A549 (cell line): ENCODE data around the gene MADD. TPM values are rescaled to one million over a fixed set of nuclear protein-coding genes. Genes with fewer than 3 reads are reported as not detected.

ENCODE experiments used
- ATAC-seq, 2 experiments: fragments of 200-7000 bp in 1 of 2; fragments of >200 bp in 1 of 2; cut with Nextera tagmentation in 1 of 2; cut with Tn5 transposase in 1 of 2; 3 replicates each; pipeline versions ENCODE4 v1.8.0 to v1.9.1; 2018 to 2020; ENCODE audit warnings: mild to moderate bottlenecking in 1 of 2, moderate library complexity in 1 of 2
- CTCF ChIA-PET: fragments of 300-600 bp; sonication (Branson Sonifier 250); formaldehyde crosslinking; extraction: SDS; loops from one replicate; lab custom pipeline; 2021; ENCODE audit warnings: antibody characterized with exemption, inconsistent platforms; lab: Yijun Ruan, JAX
- POLR2A ChIA-PET: fragments of 350-600 bp; formaldehyde crosslinking; extraction: SDS; loops from one replicate; lab custom pipeline; 2021; ENCODE audit warnings: antibody characterized with exemption, inconsistent platforms; lab: Yijun Ruan, JAX
- DNase-seq, 2 experiments: peaks; one replicate each; pipeline versions ENCODE4 v3.0.0 to v3.0.0-alpha.2; 2011 to 2016; ENCODE audit warnings: low read depth in 1 of 2, low spot score in 1 of 2
- FAIRE-seq: peaks from 2 replicates; lab custom pipeline; 2011; peaks lifted over from hg19 to GRCh38; lab: Jason Lieb, UNC
- H3K27ac ChIP-seq, 2 experiments: fragments of >200 bp; sonication (Bioruptor Twin); formaldehyde crosslinking; 3 replicates each; pipeline ENCODE4 v1.5.1; 2016 to 2017
- H3K4me1 ChIP-seq: fragments of >200 bp; sonication (Bioruptor Twin); formaldehyde crosslinking; 3 replicates; pipeline ENCODE4 v1.6.1; 2016
- H3K4me2 ChIP-seq: fragments of >200 bp; sonication (Bioruptor Twin); formaldehyde crosslinking; 3 replicates; pipeline ENCODE4 v1.6.1; 2016
- H3K4me3 ChIP-seq: fragments of >200 bp; sonication (Bioruptor Twin); formaldehyde crosslinking; 3 replicates; pipeline ENCODE4 v1.5.1; 2016
- H3K9me3 ChIP-seq: fragments of >200 bp; sonication (Bioruptor Twin); formaldehyde crosslinking; 3 replicates; pipeline ENCODE4 v1.6.1; 2016
- BCL3 ChIP-seq: fragments of >200 bp; sonication (Bioruptor Twin); formaldehyde crosslinking; IDR thresholded peaks from 3 replicates; pipeline ENCODE4 v1.6.1; 2016
- BHLHE40 ChIP-seq: IDR thresholded peaks from 2 replicates; pipeline ENCODE4 v1.6.1; 2012; ENCODE audit warnings: low read depth, low read length, inconsistent platforms
- CTCF ChIP-seq: fragments of >200 bp; sonication (Bioruptor Twin); formaldehyde crosslinking; IDR thresholded peaks from 3 replicates; pipeline ENCODE4 v1.5.1; 2016
- EHF ChIP-seq: fragments of 250-450 bp; sonication (Bioruptor Pico); IDR thresholded peaks from 2 replicates; pipeline ENCODE4 v1.5.0; 2020; ENCODE audit warnings: mild to moderate bottlenecking
- EP300 ChIP-seq, 2 experiments: fragments of >200 bp; sonication (Bioruptor Twin); formaldehyde crosslinking; IDR thresholded peaks; 2 replicates in 1 of 2; 3 replicates in 1 of 2; pipeline ENCODE4 v1.6.1; 2016 to 2017
- ESRRA ChIP-seq: fragments of 150-350 bp; IDR thresholded peaks from 2 replicates; pipeline ENCODE4 v1.6.1; 2014; ENCODE audit warnings: mild to moderate bottlenecking, low read length, borderline replicate concordance
- FOXS1 ChIP-seq: fragments of 250-450 bp; sonication (Bioruptor Pico); IDR thresholded peaks from 2 replicates; pipeline ENCODE4 v1.5.0; 2020; ENCODE audit warnings: mild to moderate bottlenecking, moderate library complexity
- GATA3 ChIP-seq: IDR thresholded peaks from 2 replicates; pipeline ENCODE4 v1.6.1; 2012; ENCODE audit warnings: borderline replicate concordance
- HEYL ChIP-seq: fragments of 250-450 bp; sonication (Bioruptor Pico); IDR thresholded peaks from 2 replicates; pipeline ENCODE4 v1.8.0; 2021; ENCODE audit warnings: mild to moderate bottlenecking, moderate library complexity
- HOXA7 ChIP-seq: fragments of 250-450 bp; sonication (Bioruptor Pico); IDR thresholded peaks from 2 replicates; pipeline ENCODE4 v1.5.0; 2020; ENCODE audit warnings: mild to moderate bottlenecking, moderate library complexity
- JUN ChIP-seq, 2 experiments: fragments of >200 bp; sonication (Bioruptor Twin); formaldehyde crosslinking; IDR thresholded peaks; 2 replicates in 1 of 2; 3 replicates in 1 of 2; pipeline ENCODE4 v1.6.1; 2016 to 2017
- MAFK ChIP-seq: fragments of 450-650 bp; IDR thresholded peaks from 2 replicates; pipeline ENCODE4 v1.6.1; 2014; ENCODE audit not compliant: partially characterized antibody
- MYC ChIP-seq: IDR thresholded peaks from 2 replicates; pipeline ENCODE4 v1.6.1; 2012; ENCODE audit warnings: mild to moderate bottlenecking, inconsistent platforms, low read length, improper control_type of control experiment, borderline replicate concordance
- NPAS2 ChIP-seq: fragments of 250-450 bp; sonication (Bioruptor Pico); IDR thresholded peaks from 2 replicates; pipeline ENCODE4 v1.8.0; 2022; ENCODE audit warnings: mild to moderate bottlenecking, moderate library complexity, borderline replicate concordance
- NR3C1 ChIP-seq: fragments of >200 bp; sonication (Bioruptor Twin); formaldehyde crosslinking; IDR thresholded peaks from 3 replicates; pipeline ENCODE4 v1.6.1; 2017
- PHF8 ChIP-seq: fragments of 200-600 bp; sonication (generic); IDR thresholded peaks from 2 replicates; pipeline ENCODE4 v1.6.1; 2016; ENCODE audit warnings: low read depth, mild to moderate bottlenecking, antibody characterized with exemption, moderate library complexity, borderline replicate concordance
- POLR2AphosphoS2 ChIP-seq: conservative IDR thresholded peaks from 2 replicates; pipeline ENCODE4 v1.6.1; 2012; ENCODE audit warnings: low read length, improper control_type of control experiment, inconsistent platforms
- RCOR1 ChIP-seq: fragments of 150-350 bp; IDR thresholded peaks from 2 replicates; pipeline ENCODE4 v1.6.1; 2014; ENCODE audit warnings: antibody characterized with exemption, low read length, low read depth
- RNF2 ChIP-seq: fragments of 200-600 bp; sonication (generic); IDR thresholded peaks from 2 replicates; pipeline ENCODE4 v1.6.1; 2016; ENCODE audit warnings: low read depth, mild to moderate bottlenecking, antibody characterized with exemption, moderate library complexity, borderline replicate concordance
- ZNF302 ChIP-seq: fragments of 250-450 bp; sonication (Bioruptor Pico); IDR thresholded peaks from 2 replicates; pipeline ENCODE4 v1.9.0; 2021; ENCODE audit warnings: inconsistent platforms, mild to moderate bottlenecking, moderate library complexity
- ZSCAN20 ChIP-seq: fragments of 250-450 bp; sonication (Bioruptor Pico); IDR thresholded peaks from 2 replicates; pipeline ENCODE4 v1.8.0; 2022; ENCODE audit warnings: mild to moderate bottlenecking, moderate library complexity
- WGBS: methylation state at CpG from one replicate; pipeline ENCODE4 v1.1.6; 2017; ENCODE audit errors: missing lambda C conversion rate; 5-methylcytosine and 5-hydroxymethylcytosine counted together
- polyA plus RNA-seq, 4 experiments: library from polyadenylated mRNA; depleted of rRNA in 3 of 4; stranded (reverse); fragments of >200 nt; fragmentation: RNase III in 1 of 4; extraction: RNeasy Plus Mini Kit Qiagen cat#74134 plus additional on column Dnase treatment in 1 of 4; gene quantifications; 2 replicates in 3 of 4; 3 replicates in 1 of 4; pipeline ENCODE4 v1.2.3, GENCODE V29; 2011 to 2017

The MADD gene
- polyA plus RNA-seq, 2 of the 4 experiments (the other 2 are of a cell fraction), result 16.7 to 25.2 TPM

GRCh38 chr11:47318166-47318565 lies 48.2 kb downstream of the MADD start:
- no peak overlapping the region for H3K4me2 ChIP-seq
- TF ChIP-seq PHF8, result no peak
- TF ChIP-seq CTCF, result no peak
- TF ChIP-seq FOXS1, result no peak
- TF ChIP-seq EP300 (IDR thresholded peaks at IDR 0.05), result no peak
- TF ChIP-seq ZSCAN20 (CRISPR knock-in tag), result no peak
- no peak for TF ChIP-seq HEYL (CRISPR knock-in tag)
- no peak overlapping the region for H3K4me3 ChIP-seq
- 92% methylated on average over 2 of the region's 2 CpGs for WGBS
- H3K4me1 ChIP-seq, result no peaks in the 10 kb centered on the region
- CTCF ChIA-PET, result interaction anchor here (1.0 kb wide), 1 partner anchor 10 kb away, joined by 3 read pairs; no protein-coding TSS in a partner anchor
- DNase-seq (no peak), ATAC-seq (no peak), FAIRE-seq (no peak)
- no peak overlapping the region for H3K27ac ChIP-seq
- H3K9me3 ChIP-seq, result no peaks in the 10 kb centered on the region
- POLR2A ChIA-PET, result no interaction called here

GRCh38 chr11:47324520-47324919 lies 54.6 kb downstream of the MADD start:
- CTCF ChIA-PET, result interaction anchor here (2.2 kb wide), 1 partner anchor 31 kb away, joined by 11 read pairs; no protein-coding TSS in a partner anchor
- POLR2A ChIA-PET, result no interaction called here
- WGBS, result 97% methylated on average over 9 of the region's 12 CpGs
- Histone ChIP-seq H3K4me3 (no peak overlapping the region), H3K27ac (no peak overlapping the region), H3K9me3 (no peaks in the 10 kb centered on the region), H3K4me2 (no peak overlapping the region), H3K4me1 (no peaks in the 10 kb centered on the region)
- DNase-seq, result no peak
- TF ChIP-seq RCOR1, result no peak
- no peak for TF ChIP-seq ESRRA
- no peak for TF ChIP-seq BCL3
- no peak for TF ChIP-seq BHLHE40
- TF ChIP-seq CTCF, result no peak
- no peak for TF ChIP-seq EP300 (IDR thresholded peaks at IDR 0.05)
- no peak for TF ChIP-seq NPAS2 (CRISPR knock-in tag)
- no peak for TF ChIP-seq JUN (IDR thresholded peaks at IDR 0.05)
- TF ChIP-seq MAFK, result no peak
- no peak for TF ChIP-seq GATA3
- no peak for TF ChIP-seq RNF2
- TF ChIP-seq MYC, result no peak
- TF ChIP-seq EHF (CRISPR knock-in tag), result no peak
- TF ChIP-seq HOXA7 (CRISPR knock-in tag), result no peak
- TF ChIP-seq NR3C1, result no peak
- no peak for TF ChIP-seq ZNF302 (CRISPR knock-in tag)
- TF ChIP-seq POLR2AphosphoS2, result no peak
- peak in 1 of 2 experiments; percentile 21; a peak in 2 of 6 replicates for ATAC-seq
- FAIRE-seq, result no peak
